AG10803 (cell line): ENCODE measurements around the gene LASP1.
"Not testable (repeated sequence)": the region's sequence is repeated elsewhere in the genome, so short reads cannot be mapped to it uniquely, and the experiment has no call there.

ENCODE experiments used
- DNase-seq: peaks from one replicate; pipeline ENCODE4 v3.0.0; 2010; ENCODE audit warnings: low read depth
- H3K4me3 ChIP-seq: 2 replicates; pipeline ENCODE4 v1.5.1; 2011; ENCODE audit warnings: mild to moderate bottlenecking, low read length, control low read depth
- TF ChIP-seq, protein P1 (sequence below): conservative IDR thresholded peaks from 2 replicates; pipeline ENCODE4 v1.5.1; 2011; ENCODE audit warnings: mild to moderate bottlenecking, low read length, control low read depth, inconsistent platforms

The LASP1 gene

DNA sequence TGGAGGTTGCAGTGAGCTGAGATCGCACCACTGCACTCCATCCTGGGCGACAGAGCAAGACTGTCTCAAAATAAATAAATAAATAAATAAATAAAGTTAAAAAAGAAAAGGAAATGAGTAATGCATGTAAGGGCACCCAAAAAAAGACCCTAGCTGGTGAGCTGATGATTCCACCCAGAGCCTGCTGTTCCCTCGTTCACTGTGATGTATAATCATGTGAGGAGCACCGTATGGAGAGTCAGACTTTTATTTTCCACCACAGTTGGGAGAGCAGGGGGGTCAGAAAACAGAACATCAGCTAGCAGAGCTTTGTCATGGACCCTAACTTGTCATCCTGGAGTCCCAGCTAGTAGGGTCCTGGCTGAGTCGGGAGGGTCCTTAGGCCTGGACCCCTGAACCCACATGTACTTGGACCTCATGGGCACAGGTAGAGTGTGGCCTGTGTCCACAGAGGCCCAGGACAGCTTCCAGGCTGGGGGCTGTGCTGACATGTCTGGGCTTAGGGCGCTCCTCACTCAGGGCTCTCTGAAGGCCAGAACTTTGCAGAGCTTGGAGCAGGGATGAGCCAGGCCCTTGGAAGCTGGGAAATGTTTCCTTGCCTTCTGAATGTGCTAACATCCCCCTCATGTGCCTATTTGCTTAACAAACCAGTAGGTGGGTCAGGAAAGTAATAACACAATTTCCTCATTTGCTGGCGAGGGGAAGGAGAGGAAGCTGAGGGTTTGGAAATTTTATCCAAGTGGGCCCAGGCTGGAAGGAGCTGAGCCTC is 36.8 kb downstream of the LASP1 start:
- TF ChIP-seq, protein P1, sequence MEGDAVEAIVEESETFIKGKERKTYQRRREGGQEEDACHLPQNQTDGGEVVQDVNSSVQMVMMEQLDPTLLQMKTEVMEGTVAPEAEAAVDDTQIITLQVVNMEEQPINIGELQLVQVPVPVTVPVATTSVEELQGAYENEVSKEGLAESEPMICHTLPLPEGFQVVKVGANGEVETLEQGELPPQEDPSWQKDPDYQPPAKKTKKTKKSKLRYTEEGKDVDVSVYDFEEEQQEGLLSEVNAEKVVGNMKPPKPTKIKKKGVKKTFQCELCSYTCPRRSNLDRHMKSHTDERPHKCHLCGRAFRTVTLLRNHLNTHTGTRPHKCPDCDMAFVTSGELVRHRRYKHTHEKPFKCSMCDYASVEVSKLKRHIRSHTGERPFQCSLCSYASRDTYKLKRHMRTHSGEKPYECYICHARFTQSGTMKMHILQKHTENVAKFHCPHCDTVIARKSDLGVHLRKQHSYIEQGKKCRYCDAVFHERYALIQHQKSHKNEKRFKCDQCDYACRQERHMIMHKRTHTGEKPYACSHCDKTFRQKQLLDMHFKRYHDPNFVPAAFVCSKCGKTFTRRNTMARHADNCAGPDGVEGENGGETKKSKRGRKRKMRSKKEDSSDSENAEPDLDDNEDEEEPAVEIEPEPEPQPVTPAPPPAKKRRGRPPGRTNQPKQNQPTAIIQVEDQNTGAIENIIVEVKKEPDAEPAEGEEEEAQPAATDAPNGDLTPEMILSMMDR: no peak
- no peak overlapping the region for H3K4me3 ChIP-seq
- no peak for DNase-seq

DNA sequence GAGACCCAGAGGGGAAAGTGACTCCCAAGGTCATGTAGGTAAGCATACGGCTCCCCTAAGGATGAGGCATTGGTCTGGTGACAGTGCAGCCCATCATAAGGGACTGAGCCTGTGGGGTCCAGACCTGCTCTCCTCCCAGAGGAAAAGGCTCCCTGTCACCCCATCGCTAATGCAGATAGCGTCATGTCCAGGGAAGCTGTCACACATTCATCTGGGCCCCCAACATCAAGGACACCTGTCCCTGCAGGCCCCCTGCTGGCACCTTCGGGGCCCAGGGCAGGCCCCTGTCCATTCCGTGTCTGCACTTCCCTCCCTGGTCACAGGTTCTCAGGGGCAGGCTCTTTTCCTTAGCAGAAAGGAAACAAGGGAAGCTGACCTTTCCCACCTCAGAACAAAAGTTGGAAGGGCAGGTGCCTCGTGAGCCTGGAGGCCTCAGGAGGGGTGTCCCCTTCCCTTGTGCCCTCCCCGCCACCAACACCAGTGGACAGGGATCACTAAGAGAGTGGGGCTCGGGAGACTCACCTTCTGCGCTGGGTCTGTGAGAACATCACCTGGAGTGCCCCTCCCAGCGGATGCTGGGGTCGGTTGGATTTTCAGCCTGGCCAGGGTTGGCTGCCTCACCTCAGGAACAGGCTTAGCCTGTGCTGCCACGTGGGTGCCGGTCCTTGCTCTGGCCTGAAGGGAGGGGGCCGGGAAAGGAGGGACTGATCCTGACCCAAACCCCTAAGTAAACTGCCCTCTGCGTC is 38.2 kb downstream of the LASP1 start:
- TF ChIP-seq, protein P1: no peak
- no peak for DNase-seq

DNA sequence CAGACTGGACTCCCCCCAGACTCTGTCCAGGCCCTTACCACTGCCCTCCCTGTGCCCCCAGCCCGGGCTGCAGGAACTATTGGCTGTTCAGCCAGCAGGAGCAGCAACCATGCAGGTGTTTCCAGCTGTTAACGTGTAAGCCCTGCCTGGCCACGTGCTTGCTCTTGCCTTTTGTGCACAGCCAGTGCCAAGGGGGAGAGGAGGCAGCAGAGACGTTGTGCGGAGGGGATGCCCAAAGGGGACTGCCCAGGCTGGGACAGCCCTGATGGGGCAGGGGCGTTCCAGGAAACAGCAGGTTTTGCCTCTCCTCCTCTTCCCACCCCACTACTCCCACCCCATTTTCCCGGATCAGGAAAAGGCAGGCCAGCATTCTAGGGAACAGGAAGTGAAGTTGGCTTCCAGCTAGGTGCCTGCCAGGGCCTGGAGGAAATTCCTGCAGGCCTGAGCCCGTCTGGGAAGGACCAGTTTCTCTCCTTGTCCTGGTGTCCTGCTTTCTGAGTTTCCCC is 38.9 kb downstream of the LASP1 start:
- TF ChIP-seq, protein P1: no peak
- no peak for DNase-seq
- no peak overlapping the region for H3K4me3 ChIP-seq

More for the DNA sequence above, 38.2 kb downstream of the LASP1 start:
- H3K4me3 ChIP-seq: no peak overlapping the region

DNA sequence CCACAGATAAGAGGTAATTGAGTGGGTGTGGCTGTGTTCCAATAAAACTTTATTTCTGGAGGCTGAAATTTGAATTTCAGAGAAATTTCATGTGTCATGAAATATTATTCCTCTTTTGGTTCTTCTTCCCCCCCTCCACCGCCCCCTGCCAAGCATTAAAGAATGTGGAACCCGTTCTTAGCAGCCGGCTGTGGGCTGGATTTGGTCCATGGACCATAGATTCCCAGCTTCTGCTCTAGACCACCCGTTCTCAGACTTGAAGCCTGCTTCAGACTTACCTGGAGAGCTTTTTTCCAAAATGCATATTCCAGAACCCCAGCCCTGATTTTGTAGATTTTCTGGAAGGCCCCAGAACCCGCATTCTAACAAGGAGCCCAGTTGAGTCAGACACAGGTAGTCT is 40.5 kb downstream of the LASP1 start:
- no peak overlapping the region for H3K4me3 ChIP-seq
- DNase-seq: no peak
- TF ChIP-seq, protein P1: no peak

DNA sequence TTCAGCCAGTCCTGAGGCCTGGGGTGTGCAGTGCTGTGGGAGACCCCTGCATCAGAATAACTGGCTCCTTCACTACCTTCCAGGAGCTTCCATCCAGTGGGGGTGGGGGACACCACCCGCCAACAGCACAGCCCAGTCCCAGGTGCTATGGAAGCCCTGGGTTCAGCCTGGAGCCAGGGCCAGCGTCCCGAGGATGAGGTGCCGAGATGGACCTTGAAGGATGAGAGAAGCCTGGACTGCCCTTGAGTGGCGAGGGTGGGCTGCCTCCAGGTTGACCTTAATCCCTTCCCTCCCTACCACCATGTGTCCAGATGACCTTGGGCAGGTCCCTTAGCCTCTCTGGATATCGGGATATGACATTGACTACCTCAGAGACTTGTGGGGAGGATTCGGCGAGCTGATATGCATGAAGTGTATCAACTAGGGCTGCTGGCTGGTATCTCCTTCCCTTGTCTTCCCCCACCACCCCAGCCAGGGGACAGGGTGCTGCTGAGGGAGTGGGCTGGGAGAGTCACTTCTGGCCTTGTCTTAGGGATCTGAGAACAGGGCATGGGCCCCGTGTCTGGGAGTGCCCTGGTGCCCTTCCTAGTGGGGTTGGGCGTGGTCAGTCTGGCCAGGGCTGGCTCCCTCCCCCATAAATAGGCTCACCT is 41.3 kb downstream of the LASP1 start:
- no peak overlapping the region for H3K4me3 ChIP-seq
- TF ChIP-seq, protein P1: no peak
- DNase-seq: no peak

DNA sequence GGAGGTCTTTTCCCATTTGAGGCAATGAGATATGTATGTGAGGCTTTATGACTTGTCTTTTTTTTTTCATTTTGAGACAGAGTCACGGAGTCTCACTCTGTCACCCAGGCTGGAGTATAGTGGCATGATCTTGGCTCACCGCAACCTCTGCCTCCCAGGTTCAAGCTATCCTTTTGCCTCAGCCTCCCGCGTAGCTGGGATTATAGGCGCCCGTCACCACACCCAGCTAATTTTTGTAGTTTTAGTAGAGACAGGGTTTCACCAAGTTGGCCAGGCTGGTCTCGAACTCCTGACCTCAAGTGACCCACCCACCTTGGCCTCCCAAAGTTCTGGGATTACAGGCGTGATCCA is 41.8 kb downstream of the LASP1 start:
- DNase-seq, H3K4me3 ChIP-seq: not testable (repeated sequence)

DNA sequence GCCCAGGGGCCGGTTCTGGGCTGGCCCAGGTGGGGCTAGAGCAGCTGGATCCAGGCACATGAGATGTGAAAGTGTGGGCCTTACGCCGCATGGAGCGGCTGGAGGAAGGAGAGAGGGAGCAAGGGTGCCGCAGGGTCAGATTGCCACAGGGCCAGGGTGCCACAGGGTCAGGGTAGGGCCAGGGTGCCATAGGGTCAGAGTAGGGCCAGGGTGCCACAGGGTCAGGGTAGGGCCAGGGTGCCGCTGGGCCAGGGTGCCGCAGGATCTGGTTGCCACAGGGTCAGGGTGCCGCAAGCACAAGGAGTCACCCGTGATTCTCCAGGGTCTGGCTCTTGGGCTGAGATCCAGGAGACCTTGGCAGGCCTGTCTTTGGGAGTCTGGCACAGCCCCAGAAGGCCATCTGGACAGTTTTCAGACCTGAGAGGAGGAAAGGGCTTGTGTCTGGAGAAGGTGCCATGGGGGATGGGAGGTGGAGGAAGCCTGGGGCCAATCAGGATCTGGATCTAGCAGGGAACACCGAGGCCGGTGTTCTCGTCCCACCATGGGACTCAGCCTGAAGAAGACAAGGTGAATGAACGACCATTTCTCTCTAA is 42.5 kb downstream of the LASP1 start:
- peak; percentile 54 for DNase-seq
- no peak overlapping the region for H3K4me3 ChIP-seq
- TF ChIP-seq, protein P1: no peak
